ENCODE results near the gene DOK4.
"Not testable (repeated sequence)": the region's sequence is repeated elsewhere in the genome, so short reads cannot be mapped to it uniquely, and the experiment has no call there.

- not testable (repeated sequence) for TF ChIP-seq CTCF, EP300 (IDR thresholded peaks at IDR 0.05)
Observed at GRCh38 chr16:57440551-57440950, 45.7 kb downstream of the DOK4 start.
